K562 (cell line): ENCODE results near the gene C15orf62.

Experiments
- BMI1 ChIP-seq: fragments of 150-350 bp; IDR thresholded peaks from 2 replicates; pipeline ENCODE4 v1.6.1; 2014; ENCODE audit warnings: low read length
- GATA2 ChIP-seq: sonication (generic); formaldehyde crosslinking; IDR thresholded peaks from 2 replicates; pipeline ENCODE4 v1.4.0; 2020; ENCODE audit warnings: mild to moderate bottlenecking, missing genetic modification reagents
- HEY1 ChIP-seq: fragments of 250-450 bp; sonication (Bioruptor Pico); IDR thresholded peaks from 2 replicates; pipeline ENCODE4 v1.5.0; 2020; ENCODE audit warnings: mild to moderate bottlenecking, moderate library complexity, borderline replicate concordance
- ILF3 ChIP-seq: fragments of 450-650 bp; IDR thresholded peaks from 2 replicates; pipeline ENCODE4 v1.6.1; 2018; ENCODE audit warnings: antibody characterized with exemption, mild to moderate bottlenecking, moderate library complexity, borderline replicate concordance
- RNF2 ChIP-seq: sonication (generic); IDR thresholded peaks from 2 replicates; pipeline ENCODE4 v1.6.1; 2016
- SMARCA5 ChIP-seq: fragments of 450-650 bp; IDR thresholded peaks from 2 replicates; pipeline ENCODE4 v1.6.1; 2016
- SPI1 ChIP-seq: IDR thresholded peaks from 2 replicates; pipeline ENCODE4 v1.6.1; 2011; ENCODE audit warnings: low read depth, low read length, control low read depth, borderline replicate concordance
- ZBTB17 ChIP-seq: fragments of 450-650 bp; formaldehyde crosslinking; IDR thresholded peaks from 2 replicates; pipeline ENCODE4 v1.4.0; 2020; ENCODE audit warnings: mild to moderate bottlenecking
- ZNF311 ChIP-seq: fragments of 250-450 bp; sonication (Bioruptor Pico); IDR thresholded peaks from 2 replicates; pipeline ENCODE4 v1.4.0; 2020; ENCODE audit warnings: mild to moderate bottlenecking, moderate library complexity
- TF ChIP-seq, protein P1 (sequence below): fragments of 150-350 bp; conservative IDR thresholded peaks from 2 replicates; pipeline ENCODE4 v1.6.1; 2014; ENCODE audit warnings: low read length
- TF ChIP-seq, protein P2 (sequence below), 2 experiments: fragments of 450-650 bp; formaldehyde crosslinking in 1 of 2; IDR thresholded peaks; 2 replicates each; pipeline versions ENCODE4 v1.4.0 to v1.6.1; 2014 to 2020; ENCODE audit warnings: mild to moderate bottlenecking in 2 of 2, borderline replicate concordance in 1 of 2, low read depth in 1 of 2

- TF ChIP-seq BMI1 (no peak), RNF2 (no peak), ILF3 (no peak), ZNF311 (CRISPR knock-in tag) (no peak), SMARCA5 (no peak), SPI1 (no peak), ZBTB17 (CRISPR knock-in tag) (no peak), HEY1 (CRISPR knock-in tag) (no peak), GATA2 (CRISPR knock-in tag) (no peak)
- TF ChIP-seq, protein P1, sequence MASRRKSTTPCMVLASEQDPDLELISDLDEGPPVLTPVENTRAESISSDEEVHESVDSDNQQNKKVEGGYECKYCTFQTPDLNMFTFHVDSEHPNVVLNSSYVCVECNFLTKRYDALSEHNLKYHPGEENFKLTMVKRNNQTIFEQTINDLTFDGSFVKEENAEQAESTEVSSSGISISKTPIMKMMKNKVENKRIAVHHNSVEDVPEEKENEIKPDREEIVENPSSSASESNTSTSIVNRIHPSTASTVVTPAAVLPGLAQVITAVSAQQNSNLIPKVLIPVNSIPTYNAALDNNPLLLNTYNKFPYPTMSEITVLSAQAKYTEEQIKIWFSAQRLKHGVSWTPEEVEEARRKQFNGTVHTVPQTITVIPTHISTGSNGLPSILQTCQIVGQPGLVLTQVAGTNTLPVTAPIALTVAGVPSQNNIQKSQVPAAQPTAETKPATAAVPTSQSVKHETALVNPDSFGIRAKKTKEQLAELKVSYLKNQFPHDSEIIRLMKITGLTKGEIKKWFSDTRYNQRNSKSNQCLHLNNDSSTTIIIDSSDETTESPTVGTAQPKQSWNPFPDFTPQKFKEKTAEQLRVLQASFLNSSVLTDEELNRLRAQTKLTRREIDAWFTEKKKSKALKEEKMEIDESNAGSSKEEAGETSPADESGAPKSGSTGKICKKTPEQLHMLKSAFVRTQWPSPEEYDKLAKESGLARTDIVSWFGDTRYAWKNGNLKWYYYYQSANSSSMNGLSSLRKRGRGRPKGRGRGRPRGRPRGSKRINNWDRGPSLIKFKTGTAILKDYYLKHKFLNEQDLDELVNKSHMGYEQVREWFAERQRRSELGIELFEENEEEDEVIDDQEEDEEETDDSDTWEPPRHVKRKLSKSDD: no peak
- TF ChIP-seq, protein P2, sequence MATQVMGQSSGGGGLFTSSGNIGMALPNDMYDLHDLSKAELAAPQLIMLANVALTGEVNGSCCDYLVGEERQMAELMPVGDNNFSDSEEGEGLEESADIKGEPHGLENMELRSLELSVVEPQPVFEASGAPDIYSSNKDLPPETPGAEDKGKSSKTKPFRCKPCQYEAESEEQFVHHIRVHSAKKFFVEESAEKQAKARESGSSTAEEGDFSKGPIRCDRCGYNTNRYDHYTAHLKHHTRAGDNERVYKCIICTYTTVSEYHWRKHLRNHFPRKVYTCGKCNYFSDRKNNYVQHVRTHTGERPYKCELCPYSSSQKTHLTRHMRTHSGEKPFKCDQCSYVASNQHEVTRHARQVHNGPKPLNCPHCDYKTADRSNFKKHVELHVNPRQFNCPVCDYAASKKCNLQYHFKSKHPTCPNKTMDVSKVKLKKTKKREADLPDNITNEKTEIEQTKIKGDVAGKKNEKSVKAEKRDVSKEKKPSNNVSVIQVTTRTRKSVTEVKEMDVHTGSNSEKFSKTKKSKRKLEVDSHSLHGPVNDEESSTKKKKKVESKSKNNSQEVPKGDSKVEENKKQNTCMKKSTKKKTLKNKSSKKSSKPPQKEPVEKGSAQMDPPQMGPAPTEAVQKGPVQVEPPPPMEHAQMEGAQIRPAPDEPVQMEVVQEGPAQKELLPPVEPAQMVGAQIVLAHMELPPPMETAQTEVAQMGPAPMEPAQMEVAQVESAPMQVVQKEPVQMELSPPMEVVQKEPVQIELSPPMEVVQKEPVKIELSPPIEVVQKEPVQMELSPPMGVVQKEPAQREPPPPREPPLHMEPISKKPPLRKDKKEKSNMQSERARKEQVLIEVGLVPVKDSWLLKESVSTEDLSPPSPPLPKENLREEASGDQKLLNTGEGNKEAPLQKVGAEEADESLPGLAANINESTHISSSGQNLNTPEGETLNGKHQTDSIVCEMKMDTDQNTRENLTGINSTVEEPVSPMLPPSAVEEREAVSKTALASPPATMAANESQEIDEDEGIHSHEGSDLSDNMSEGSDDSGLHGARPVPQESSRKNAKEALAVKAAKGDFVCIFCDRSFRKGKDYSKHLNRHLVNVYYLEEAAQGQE (IDR thresholded peaks at IDR 0.05; ENCODE audit: borderline replicate concordance): no peak
- TF ChIP-seq, protein P2 (CRISPR knock-in tag; IDR thresholded peaks at IDR 0.05; ENCODE audit: low read depth): no peak
These were observed 25.6 kb upstream of the C15orf62 start for GRCh38 chr15:40743921-40744814.
